Cerebellar nuclear complex (tissue), 1 donor: ENCODE measurements around the gene SLC35B4.
A peak's percentile ranks its signal among the peaks of the same experiment; 100 is the strongest.

Experiments used
- DNase-seq, 2 experiments: peaks; one replicate each; lab custom pipeline; 2025; lab: John Stamatoyannopoulos, UW

Gene SLC35B4

DNA sequence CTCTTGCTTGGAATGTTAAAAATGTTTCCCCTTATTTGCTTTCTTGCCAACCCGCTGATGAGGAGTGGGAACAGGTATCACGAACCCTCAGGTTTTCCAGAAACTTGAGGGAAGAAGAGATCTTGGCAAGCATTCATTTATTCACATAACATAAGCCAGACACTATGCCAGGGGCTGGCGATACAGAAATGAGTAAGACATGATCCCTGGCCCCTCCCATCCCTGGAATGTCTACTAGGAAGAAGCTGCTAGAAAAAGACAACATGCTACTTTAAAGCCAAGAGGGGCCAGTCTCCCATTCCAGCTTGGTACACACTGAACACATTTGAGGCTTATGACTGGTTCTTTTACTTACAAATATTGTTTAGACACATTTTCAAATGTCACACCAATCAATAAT lies 26.4 kb downstream of the SLC35B4 start:
- DNase-seq = no peak

DNA sequence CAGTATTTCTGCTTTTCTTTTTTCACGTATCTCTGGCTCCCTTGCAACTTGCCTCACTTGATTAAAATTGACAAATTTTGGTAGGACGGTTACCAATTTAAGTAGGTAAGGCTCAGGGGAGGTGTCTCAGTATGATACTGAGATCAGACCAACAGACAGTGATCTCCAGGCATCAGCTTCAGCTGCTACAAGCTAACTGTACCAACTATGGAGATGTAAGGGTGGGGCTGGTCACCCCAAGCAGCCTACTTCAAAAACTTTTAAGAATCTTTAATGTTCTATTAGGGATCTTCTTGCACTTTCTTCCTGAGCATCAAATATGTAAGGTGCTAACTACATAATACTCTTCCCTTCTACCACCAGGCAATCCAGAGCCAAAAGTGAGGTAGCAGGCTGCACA lies 26.9 kb downstream of the SLC35B4 start:
- DNase-seq = no peak

DNA sequence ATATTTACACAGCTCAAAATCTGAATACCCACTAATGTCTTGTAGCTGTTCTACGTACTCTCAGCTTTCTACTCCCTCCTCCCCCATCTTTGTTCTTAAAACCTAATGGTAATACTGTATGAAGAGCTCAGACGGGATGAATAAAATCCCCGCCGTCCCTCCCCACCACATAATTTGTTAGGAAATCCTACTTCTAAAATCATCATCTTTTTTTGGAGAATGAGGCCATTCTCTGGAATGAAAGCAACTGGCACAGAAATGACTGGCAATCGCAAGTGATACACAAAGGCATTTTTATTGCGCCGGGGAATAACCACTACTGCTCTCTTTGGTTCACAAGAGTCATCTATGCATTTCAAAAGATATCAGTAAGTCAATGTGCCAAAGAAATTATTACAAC lies 27.3 kb downstream of the SLC35B4 start:
- no peak for DNase-seq

DNA sequence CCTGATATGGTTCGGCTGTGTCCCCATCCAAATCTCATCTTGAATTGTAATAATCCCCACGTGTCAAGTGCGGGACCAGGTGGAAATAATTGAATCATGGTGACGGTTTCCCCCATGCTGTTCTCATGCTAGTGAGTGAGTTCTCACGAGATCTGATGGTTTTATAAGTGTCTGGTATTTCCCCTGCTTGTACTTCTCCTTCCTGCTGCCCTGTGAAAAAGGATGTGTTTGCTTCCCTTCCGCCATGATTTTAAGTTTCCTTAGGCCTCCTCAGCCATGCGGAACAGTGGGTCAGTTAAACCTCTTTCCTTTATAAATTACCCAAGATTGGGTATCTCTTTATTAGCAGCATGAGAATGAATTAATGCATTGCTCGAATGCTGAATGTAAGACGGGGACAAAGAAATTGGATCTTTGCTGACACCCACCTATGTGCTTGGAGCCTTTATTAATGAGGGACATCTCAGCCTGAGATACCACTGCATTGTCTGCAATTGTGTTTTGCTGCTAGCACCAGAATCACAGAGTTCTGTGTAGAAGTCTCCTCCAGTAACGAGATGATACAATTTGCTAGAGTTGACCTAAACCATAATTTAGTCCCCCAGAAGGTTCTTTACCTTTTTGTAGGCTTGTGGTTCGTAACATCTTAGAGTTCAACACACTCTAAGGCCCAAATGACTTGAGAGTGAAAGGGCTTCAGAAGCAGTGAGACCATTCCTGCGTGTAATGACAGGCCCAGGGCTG lies 28.6 kb downstream of the SLC35B4 start:
- DNase-seq = no peak

DNA sequence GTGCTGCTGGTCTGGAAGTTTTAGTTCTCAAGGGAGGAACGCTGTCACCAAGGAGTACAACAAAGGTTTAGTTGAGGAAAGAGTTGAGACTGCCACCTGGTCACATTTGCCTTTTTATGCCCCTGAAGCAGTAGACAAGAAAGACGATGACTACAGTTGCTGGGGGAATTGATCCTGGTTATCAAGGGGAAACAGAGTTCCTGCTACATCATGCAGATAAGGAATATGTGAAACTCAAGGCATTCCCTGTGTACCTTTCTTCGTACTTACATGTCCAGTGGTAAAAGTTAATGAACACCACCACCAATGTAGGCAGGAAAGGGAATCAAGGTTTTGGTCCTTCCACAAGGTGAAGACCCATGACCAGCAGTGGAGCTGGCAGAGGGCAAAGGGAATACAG lies 31.8 kb downstream of the SLC35B4 start:
- no peak for DNase-seq

DNA sequence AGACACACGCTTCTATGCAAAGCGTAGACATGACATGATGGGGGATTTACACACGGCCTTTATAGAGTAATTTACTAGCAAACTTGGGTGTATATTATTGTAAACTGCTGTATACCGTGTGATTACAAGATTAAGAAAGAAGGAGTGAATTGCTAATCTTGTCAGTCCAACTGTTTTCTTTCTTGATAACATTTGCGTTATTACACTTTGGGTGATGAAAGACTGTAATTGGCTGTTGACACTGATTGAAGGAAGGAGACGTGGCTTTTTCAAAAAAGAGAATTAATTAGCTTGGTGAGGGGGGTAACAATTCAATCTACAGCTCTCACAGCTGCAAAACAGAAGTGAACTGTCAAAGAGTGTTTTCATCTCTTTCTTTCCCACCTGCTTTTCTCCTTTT lies 32.7 kb downstream of the SLC35B4 start:
- no peak for DNase-seq

DNA sequence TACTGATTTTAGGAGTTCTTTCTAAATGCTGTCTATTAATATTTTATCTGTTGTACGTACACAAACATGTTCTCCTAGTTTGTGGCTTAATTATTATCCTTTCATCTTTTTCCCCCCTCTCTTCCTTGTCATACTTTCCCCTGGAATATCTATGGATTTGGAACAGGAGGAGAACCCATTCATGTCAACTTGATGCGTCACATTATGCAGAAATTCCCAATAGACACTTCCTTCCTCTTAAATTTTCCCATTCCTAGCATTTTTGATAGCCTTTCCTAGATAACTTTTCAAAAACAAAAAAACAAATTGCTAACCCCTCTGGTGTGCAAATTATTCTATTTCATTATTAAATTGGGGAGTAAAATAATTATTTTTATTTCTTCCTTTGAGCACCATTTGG lies 36.2 kb downstream of the SLC35B4 start:
- DNase-seq = no peak

DNA sequence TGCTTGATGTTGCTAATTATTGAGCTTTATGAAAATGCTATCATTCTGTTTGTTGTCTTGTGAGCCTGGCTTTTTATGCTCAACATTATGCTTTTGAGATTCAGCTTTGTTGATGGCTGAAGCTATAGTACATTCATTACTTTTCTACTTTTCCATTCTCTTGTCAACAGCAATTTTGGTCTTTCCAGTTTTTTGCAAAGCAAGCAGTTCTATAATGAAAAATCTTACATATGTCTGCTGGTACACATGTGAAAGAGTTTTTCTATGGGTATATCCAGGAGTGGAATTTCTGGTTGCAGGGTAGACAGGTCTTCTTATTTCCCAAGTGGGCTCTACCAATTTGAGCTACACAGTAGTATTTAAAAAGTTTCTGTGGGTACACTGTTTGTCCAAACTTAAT lies 36.8 kb downstream of the SLC35B4 start:
- no peak for DNase-seq

DNA sequence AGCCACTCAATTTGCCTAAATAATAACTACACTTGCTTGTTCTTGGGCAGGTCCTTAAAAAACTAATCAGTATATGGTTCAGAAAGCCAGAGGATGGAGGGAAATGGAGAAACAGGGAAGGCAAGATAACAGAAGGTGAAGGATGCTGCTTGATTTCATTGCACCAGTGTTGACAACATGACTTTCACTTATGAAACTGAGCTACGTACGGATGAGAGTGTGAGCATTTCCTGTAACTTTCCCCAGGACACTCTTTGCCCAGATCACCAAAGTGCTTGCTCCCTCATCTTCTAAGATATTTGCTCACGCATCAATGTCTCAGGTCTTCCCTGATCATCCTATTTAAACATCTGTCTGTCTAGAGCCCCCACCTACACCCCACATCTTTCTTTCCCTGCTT lies 37.4 kb downstream of the SLC35B4 start:
- DNase-seq = no peak

DNA sequence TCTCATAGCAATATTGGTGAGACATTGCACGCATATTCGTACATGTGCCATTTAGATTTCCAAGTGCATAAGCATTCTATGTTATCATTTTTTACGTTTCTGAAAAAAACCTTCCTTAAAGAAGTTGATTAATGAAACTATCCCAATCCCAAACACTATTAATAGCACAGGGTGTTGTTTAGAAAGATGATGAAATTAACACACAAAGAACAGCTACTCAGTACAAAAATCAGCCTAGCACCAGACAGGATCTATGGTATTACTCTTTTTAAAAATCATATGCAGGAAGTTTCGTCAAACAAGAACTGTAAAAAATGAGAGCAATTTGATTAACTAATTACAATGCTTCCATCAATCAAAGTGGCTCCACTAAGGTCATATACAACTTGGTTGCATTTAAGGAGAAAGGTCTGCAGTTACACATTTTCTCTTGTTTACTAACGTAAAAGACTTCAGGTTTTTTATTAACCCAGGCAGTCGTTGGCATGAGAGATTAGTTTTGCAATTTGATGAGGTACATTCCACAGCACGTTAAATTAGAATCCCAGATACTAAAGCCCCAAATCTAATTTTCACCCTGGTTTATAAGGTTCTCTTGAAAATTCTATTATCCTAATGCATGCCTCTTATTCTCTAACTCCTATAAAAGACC lies 38.1 kb downstream of the SLC35B4 start:
- no peak for DNase-seq

DNA sequence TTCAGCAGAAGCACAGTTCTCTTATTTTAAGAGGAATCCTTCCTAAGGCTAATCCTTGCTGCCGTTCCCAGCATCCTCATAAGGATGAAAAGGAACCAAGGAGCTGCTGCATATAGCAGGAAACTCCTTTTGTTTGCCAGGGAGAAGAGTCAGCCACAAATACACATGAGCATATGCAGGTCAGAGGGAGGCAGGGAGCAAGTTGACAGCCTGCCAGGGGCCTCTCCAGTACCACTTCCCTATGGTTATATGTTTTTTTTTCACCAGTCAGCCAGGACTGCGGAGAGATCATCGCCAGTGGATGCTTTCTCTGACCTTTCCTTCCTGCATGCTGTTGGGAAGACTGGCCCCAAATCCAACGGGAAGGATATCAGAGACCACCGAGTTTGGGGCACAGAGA lies 39.8 kb downstream of the SLC35B4 start:
- peak; percentile 22 to 55 for DNase-seq

DNA sequence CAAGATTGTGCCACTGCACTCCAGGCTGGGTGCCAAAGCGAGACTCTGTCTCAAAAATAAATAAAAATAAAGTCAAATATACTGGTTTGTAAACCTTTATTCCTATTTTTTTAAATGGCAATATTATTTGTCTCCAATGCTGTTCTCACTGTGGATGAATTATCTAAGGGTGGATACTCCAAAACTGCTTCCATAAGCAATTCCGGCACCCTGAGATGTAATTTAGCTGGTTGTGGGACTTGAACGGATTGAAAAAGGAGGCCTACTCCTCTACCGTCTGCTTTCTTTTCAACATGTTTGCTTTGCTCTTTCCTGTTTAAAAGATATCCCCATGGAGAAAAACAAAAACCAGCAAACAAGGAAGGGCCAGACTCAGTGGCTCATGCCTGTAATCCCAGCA lies 54.4 kb downstream of the SLC35B4 start:
- no peak for DNase-seq

DNA sequence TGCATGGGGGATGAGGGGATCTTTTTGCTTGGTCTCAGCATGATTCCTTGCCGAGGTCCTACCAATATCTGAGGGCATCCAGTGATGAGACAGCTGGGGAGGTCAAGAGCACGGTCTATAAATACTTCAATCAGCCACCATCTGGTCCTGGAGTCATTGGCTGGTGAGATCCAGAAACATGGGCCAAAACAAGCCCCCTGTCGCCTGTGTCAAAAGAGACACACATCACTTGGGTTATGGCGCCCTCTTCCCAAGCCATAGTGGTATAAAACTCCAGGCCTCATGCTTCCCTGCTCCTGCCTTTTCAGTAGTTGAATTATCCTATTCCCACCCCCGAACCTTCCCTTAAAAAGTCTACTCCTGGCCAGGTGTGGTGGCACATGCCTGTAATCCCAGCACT lies 60.9 kb downstream of the SLC35B4 start:
- DNase-seq = peak in 1 of 2 experiments; percentile 29

DNA sequence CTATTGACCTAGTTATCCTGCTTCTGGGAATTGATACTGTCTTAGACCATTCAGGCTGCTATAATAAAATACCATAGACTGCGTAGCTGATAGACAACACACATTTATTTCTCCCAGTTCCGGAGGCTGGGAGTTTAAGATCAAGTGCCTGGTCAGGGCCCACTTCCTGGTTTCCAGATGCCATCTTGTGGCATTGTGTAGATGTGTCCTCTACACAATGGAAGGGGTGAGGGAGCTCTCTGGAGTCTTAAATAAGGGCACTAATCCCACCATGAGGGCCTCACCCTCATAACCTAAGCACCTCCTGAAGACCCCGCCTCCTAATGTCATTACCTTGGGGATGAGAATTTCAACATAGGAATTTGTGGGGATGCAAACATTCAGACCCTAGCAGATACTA lies 62.4 kb downstream of the SLC35B4 start:
- DNase-seq = no peak

DNA sequence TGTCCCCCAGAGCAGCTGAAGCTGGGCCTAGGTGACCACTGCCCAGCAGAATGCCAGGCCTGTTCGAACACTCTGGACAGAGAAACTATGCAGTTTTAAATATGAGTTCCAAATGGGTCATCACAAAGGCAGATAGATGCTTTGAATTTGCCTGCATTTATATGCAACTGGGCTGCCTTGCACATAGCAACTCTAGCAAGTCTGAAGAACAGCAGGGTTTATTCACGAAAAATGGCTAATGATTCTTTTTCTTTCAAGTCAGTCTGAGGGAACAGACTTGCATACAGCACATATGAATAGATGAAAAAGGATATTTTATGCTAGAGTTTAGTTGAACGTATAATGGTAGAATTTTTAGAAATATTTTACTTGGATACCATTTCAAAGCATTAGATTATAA lies 68.5 kb downstream of the SLC35B4 start:
- DNase-seq = no peak

DNA sequence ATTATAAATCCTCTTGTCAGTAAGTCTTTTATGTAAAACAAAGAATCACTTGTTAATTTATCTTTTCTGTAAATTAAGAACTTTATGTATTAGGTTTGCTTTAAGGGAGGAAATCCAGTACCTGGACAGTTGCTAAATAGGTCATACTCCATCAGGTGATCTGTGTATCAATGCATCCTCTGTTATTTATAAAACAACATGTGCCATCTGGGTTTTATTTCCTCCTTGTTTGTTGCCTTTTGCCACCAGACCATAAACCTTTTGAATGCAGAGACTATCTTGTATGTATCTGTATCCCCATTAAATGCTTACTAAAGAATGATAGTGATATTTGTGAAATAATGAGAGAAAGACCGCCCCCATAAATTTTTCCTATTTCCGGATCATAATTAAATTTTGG lies 70.0 kb downstream of the SLC35B4 start:
- peak in 1 of 2 experiments; percentile 27 for DNase-seq

DNA sequence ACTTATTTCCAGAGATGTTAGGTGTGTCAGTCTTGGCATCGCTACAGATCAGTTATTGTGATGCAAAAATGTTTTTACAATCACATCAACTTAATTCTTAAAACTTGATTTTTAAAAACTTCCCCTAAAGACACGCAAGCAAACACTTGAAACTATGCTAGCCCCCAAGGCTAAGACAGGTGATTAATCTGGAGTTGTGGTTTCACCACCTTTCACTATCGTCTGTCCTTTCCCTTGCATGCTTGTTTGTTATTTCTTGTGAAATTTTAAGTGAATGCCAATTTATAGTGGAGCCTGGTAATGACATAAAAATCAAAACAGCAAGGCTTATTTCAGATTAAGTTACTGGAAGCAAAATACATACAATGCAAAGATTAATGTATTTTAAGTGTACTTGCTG lies 70.4 kb downstream of the SLC35B4 start:
- no peak for DNase-seq

DNA sequence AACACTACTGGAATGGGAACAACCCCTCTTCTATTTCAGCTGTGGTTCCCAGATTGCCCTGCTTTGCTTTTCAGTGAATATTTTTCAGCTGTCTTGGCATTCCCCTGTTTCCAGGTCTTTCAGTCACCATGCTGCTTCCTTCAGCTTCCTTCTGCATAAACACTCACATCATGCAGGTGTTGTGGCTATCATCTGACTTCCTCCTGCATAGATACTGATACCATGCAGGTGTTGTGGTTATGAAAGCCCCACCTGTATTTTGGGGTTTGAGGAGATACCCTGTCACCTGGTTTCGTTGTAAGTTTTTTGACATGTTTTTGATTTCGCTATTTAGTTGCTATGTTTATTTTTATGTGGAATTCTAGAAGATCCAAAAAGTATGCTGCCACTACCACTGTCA lies 71.5 kb downstream of the SLC35B4 start:
- DNase-seq = no peak
